AG04449 (cell line): Measurements from ENCODE around the gene ARFGEF3.

Experiments
- CTCF ChIA-PET: fragments of 350-600 bp; formaldehyde crosslinking; extraction: SDS; loops from one replicate; lab custom pipeline; 2021; ENCODE audit warnings: antibody characterized with exemption; lab: Yijun Ruan, JAX
- POLR2A ChIA-PET: fragments of 400-600, 350-600 bp; formaldehyde crosslinking; extraction: SDS; loops from one replicate; lab custom pipeline; 2020; ENCODE audit warnings: antibody characterized with exemption, inconsistent platforms; lab: Yijun Ruan, JAX
- DNase-seq: peaks from one replicate; pipeline ENCODE4 v3.0.0-alpha.2; 2010; ENCODE audit warnings: low read depth, low spot score
- H3K4me3 ChIP-seq: 2 replicates; pipeline ENCODE4 v1.5.1; 2011; ENCODE audit warnings: low read depth, mild to moderate bottlenecking, control low read depth, low read length
- TF ChIP-seq, protein P1 (sequence below): IDR thresholded peaks from one replicate; pipeline ENCODE4 v1.5.1; 2011; ENCODE audit warnings: mild to moderate bottlenecking, moderate library complexity, low read length, control low read depth, inconsistent platforms; ENCODE audit not compliant: insufficient read depth; ENCODE audit errors: missing control alignments

The ARFGEF3 gene

GRCh38 chr6:138231381-138231886 is 69.7 kb downstream of the ARFGEF3 start:
- TF ChIP-seq, protein P1, sequence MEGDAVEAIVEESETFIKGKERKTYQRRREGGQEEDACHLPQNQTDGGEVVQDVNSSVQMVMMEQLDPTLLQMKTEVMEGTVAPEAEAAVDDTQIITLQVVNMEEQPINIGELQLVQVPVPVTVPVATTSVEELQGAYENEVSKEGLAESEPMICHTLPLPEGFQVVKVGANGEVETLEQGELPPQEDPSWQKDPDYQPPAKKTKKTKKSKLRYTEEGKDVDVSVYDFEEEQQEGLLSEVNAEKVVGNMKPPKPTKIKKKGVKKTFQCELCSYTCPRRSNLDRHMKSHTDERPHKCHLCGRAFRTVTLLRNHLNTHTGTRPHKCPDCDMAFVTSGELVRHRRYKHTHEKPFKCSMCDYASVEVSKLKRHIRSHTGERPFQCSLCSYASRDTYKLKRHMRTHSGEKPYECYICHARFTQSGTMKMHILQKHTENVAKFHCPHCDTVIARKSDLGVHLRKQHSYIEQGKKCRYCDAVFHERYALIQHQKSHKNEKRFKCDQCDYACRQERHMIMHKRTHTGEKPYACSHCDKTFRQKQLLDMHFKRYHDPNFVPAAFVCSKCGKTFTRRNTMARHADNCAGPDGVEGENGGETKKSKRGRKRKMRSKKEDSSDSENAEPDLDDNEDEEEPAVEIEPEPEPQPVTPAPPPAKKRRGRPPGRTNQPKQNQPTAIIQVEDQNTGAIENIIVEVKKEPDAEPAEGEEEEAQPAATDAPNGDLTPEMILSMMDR: no peak
- ChIA-PET CTCF (no interaction called here), POLR2A (no interaction called here)
- H3K4me3 ChIP-seq: no peak overlapping the region
- DNase-seq: no peak

DNA sequence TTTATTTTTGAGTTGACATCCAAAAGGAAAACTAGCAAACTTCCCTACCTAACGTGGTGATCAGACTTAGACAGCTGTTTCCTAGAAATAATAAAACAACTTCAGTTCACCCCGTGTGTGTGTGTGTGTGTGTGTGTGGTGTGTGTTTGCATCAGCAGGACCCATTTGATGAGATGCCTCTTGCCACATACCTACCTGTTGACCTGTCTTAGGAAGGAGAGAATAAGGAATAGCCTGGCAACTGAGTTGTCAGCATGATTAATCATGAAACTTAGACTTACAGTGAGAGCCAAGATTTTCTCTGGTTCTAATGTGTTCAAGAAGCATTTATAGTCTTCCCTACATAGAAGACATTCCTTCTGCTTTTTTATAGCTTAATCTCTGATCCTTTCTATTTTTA is 72.6 kb downstream of the ARFGEF3 start:
- CTCF ChIA-PET: no interaction called here
- TF ChIP-seq, protein P1: no peak
- POLR2A ChIA-PET: no interaction called here
- no peak for DNase-seq
- H3K4me3 ChIP-seq: no peak overlapping the region

DNA sequence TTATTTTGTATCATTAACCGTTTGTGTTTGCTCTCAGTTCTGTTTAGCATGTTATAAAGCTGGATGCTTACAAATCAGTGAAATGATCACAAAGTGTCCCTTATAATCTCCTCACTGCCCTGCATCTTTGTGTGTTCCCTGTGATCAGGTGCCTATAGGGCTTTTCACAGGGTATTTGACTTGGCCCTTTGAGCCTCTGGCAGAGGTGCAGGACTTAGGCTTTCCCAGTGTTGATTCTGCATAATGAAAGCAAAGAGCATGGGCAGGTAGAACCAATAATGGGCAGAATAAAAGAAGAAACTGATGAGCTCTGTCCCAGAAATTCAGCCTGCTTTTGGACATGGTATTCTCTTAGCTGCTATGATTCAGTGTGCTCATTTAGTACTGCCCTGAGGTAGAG is 73.5 kb downstream of the ARFGEF3 start:
- ChIA-PET CTCF (no interaction called here), POLR2A (no interaction called here)
- DNase-seq: no peak
- TF ChIP-seq, protein P1: no peak
- H3K4me3 ChIP-seq: no peak overlapping the region

GRCh38 chr6:138235693-138236092 is 74.0 kb downstream of the ARFGEF3 start:
- TF ChIP-seq, protein P1: no peak
- no peak overlapping the region for H3K4me3 ChIP-seq
- ChIA-PET POLR2A (no interaction called here), CTCF (no interaction called here)
- no peak for DNase-seq

DNA sequence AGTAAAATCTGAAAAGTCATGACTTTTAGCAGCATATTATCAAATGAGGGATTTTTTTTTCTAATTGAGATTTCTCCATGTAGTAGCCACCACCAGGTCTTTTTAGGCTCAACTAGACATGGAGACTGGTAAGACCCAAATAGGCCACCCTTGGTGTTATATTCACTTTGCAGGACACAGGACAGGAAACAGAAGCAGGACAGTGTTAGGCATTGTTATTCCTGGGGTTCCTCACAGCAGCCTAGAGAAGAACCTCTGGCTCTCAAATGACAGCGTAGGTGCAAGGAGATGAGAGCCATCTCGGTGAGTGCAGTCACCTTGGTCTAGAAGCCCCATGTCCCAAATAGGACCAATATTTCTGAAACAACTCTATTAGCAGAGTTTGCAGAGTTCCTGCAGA is 75.7 kb downstream of the ARFGEF3 start:
- DNase-seq: no peak
- POLR2A ChIA-PET: no interaction called here
- TF ChIP-seq, protein P1: no peak
- CTCF ChIA-PET: no interaction called here
- no peak overlapping the region for H3K4me3 ChIP-seq

GRCh38 chr6:138238368-138238767 is 76.6 kb downstream of the ARFGEF3 start:
- TF ChIP-seq, protein P1: no peak
- DNase-seq: no peak
- no peak overlapping the region for H3K4me3 ChIP-seq
- CTCF ChIA-PET: no interaction called here
- POLR2A ChIA-PET: no interaction called here
